ENCODE measurements around the gene RANBP10. TPM values are rescaled to one million over a fixed set of nuclear protein-coding genes. Genes with fewer than 3 reads are reported as not detected.
"Not testable (repeated sequence)": the region's sequence is repeated elsewhere in the genome, so short reads cannot be mapped to it uniquely, and the experiment has no call there.

The RANBP10 gene
- total RNA-seq, result 5.7 and 7.0 TPM in 2 replicates

GRCh38 chr16:67806428-67807147 is at the start of gene RANBP10, which contains the start of gene TSNAXIP1:
TSS of gene RANBP10 (minus strand) at chr16:67806560. CDS start at chr16:67806536, 24 bp downstream.
TSS of gene TSNAXIP1 (plus strand) at chr16:67806889. CDS start at chr16:67807150, 261 bp downstream.
- peak; percentile 98 for DNase-seq (ENCODE audit: low read depth, low spot score)

GRCh38 chr16:67855789-67856188 is 49.4 kb upstream of the RANBP10 start:
- DNase-seq (ENCODE audit: low read depth, low spot score), result no peak

GRCh38 chr16:67853670-67854069 is 47.3 kb upstream of the RANBP10 start:
- DNase-seq (ENCODE audit: low read depth, low spot score), result no peak

DNA sequence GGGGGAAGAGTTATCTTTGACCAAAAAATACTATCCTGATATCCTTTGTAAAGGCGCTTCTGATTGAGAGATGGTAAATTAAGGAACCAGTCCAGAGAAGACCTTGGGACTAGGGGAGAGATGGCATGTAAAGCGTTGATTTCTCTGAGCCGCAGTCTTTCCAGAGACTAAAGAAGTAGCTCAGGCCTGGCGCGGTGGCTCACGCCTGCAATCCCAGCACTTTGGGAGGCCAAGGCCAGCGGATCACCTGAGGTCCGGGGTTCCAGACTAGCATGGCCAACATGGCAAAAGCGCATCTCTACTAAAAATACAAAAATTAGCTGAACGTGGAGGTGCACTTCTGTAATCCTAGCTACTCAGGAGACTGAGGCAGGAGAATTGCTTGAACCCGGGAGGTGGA is 41.8 kb upstream of the RANBP10 start:
- no peak for DNase-seq (ENCODE audit: low read depth, low spot score)

GRCh38 chr16:67847064-67847861 is 40.9 kb upstream of the RANBP10 start, which contains the start of gene CENPT:
TSS of gene CENPT (minus strand) at chr16:67847693. CDS start at chr16:67833859, 13,834 bp downstream.
- DNase-seq (ENCODE audit: low read depth, low spot score), result no peak

DNA sequence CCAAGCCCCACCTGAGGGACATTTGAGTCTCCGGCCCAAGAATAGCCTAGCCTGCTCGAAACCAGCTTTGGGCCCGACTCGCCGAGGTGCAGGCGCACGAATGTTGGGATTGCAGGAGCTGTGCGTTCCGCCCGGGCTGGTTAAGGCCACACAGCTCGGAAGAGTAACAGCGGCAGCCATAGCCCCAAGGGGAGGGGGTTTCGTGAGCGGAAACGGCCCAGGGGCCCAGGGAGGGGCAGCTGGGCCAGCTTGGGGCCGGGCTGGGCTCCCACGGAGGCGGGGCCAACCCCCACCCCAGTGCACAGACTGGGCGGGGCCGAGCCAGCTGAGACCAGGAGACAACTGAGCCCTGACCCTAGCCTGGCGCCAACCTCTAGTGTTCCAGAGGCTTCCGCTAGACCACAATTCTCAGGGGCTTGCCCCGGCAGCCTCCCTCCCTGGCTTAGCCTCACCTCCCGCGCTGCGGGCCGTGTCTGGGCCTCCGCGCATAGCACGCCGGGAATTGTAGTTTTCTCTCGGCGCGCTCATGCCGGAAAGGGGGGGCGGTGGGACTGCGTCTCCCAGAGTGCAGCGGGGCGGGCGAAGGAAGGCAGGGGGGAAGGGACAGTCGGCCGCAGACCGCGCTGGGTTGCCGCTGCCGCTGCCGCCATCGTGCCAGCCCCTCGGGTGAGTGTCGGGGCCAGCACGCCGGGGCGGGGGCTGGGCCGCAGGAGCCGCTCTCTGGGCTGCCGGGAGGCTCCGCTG is 40.1 kb upstream of the RANBP10 start, which contains the start of gene NUTF2:
Gene NUTF2 (plus strand): TSS at position 614 of the 744 bp plus-strand sequence. CDS start 18,198 bp downstream, outside the sequence.
- peak; percentile 63 for DNase-seq (ENCODE audit: low read depth, low spot score)

GRCh38 chr16:67846063-67846319 is 39.6 kb upstream of the RANBP10 start:
- no peak for DNase-seq (ENCODE audit: low read depth, low spot score)

GRCh38 chr16:67845291-67846062 is 39.1 kb upstream of the RANBP10 start:
- DNase-seq (ENCODE audit: low read depth, low spot score), result no peak

DNA sequence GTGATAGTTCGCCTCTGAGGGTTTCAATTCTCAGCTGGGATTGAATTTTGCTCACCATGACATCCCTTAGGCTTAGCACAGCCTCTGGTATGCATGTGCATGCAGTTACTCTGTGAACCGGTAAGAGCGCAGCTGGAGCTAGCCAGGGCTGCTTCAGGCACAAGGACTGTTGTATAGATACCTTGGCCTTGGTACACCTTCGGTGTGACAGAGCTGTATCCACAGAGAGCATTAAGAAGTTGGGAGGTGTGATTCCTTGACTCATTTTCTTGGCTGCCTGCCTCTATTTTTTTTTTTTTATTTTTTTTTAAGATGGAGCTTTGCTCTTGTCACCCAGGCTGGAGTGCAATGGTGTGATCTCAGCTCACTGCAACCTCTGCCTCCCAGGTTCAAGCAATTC is 38.1 kb upstream of the RANBP10 start:
- DNase-seq (ENCODE audit: low read depth, low spot score), result no peak

GRCh38 chr16:67843343-67843765 is 37.0 kb upstream of the RANBP10 start:
- DNase-seq (ENCODE audit: low read depth, low spot score), result no peak

DNA sequence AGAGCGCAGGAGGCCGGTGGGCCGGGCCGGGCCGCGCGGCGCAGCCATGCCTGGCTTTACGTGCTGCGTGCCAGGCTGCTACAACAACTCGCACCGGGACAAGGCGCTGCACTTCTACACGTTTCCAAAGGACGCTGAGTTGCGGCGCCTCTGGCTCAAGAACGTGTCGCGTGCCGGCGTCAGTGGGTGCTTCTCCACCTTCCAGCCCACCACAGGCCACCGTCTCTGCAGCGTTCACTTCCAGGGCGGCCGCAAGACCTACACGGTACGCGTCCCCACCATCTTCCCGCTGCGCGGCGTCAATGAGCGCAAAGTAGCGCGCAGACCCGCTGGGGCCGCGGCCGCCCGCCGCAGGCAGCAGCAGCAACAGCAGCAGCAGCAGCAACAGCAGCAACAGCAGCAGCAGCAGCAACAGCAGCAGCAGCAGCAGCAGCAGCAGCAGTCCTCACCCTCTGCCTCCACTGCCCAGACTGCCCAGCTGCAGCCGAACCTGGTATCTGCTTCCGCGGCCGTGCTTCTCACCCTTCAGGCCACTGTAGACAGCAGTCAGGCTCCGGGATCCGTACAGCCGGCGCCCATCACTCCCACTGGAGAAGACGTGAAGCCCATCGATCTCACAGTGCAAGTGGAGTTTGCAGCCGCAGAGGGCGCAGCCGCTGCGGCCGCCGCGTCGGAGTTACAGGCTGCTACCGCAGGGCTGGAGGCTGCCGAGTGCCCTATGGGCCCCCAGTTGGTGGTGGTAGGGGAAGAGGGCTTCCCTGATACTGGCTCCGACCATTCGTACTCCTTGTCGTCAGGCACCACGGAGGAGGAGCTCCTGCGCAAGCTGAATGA is 36.4 kb upstream of the RANBP10 start:
- DNase-seq (ENCODE audit: low read depth, low spot score), result no peak

- peak; percentile 77 for DNase-seq (ENCODE audit: low read depth, low spot score)
Measured at GRCh38 chr16:67841816-67842508, 35.6 kb upstream of the RANBP10 start, which contains the start of gene THAP11. TSS of gene THAP11 (plus strand) at chr16:67842320. CDS start at chr16:67842555, 235 bp downstream.

DNA sequence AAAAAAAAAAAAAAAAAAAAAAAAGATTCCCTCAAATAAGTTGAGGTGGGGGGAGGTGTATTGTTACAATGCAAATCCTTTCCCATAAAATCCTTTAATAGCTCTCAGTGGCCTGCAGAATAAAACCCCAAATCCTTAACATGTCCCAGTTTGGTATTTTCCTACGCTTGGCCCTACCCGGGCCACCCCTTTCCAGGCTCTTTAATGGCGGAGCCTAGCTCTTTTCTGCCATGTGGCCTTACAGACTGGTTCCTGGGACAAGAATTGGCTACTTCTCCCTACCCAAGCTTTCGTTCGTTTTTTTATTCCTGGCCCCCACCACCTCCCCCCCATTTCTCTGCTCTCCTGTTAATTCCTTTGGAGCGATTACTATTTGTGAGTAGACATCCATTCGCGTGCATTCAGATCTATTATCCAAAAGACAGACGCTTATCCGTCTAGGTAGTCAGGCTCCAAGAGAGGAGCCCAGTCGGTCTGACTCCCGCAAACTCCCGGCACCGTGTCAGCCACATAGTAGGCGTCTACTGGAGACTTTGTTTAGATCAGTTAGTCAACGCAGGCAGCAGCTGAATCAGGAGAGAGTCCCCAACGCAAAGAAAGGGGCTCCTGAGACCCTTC is 34.9 kb upstream of the RANBP10 start:
- no peak for DNase-seq (ENCODE audit: low read depth, low spot score)

- no peak for DNase-seq (ENCODE audit: low read depth, low spot score)
Measured at GRCh38 chr16:67837811-67838210, 31.5 kb upstream of the RANBP10 start.

- not testable (repeated sequence) for DNase-seq (ENCODE audit: low read depth, low spot score)
Measured at GRCh38 chr16:67837190-67837589, 30.8 kb upstream of the RANBP10 start.

- no peak for DNase-seq (ENCODE audit: low read depth, low spot score)
Measured at GRCh38 chr16:67834242-67834614, 27.9 kb upstream of the RANBP10 start.

DNA sequence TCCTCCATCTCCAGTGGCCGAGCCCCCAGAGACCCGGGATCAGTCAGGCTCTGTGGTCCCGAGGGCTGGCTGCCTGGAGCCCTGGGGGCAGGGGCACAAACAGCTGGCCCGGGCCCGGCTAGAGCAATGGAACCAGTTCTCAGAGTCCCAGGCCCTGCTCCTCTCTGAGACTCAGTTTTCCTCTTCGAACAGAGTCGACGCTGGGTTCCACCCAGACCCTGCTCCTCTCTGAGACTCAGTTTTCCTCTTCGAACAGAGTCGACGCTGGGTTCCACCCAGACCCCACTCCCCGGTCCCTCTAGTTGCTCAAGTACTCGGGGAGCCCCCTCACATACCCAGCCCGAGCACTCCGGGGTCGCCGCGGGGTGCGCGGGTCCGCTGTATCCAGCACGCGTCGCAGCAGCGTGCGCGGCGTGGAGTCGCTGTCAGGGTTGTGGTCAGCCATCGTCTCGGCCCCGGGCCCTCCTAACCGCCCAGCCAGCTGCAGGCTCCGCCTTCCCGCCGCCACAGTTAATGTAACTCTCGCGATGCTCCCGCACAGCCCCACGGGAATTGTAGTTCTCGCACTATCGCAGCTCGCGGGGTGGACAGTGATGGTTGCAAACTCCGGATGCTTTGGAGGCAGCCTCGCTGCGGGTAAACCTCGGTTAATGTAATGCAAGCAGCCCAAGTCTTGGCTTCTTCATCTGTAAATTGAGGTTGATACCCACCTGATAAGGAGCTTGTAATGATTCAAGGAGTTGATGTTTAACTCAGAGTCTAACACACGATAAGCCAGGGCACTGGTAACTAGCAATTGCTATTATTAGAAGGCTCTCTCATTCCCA is 27.3 kb upstream of the RANBP10 start:
- DNase-seq (ENCODE audit: low read depth, low spot score), result no peak

DNA sequence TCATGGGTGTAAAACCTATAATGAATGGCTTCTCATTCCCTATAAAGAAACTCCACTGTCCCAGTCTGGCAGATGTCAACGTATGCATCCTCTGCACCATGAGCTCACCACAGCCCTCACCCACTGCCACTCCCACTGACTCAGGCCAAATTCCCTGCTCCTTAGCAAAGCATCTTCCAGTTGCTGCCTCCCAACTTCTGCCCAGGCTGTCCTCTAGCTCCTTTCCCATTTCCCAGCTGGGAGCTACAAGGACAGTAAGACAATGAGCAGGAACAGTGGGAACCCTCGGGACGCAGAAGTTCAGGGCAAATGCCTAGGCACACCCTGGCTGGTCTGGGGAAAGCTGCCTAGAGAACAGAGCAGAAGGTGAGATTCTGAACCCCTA is 26.7 kb upstream of the RANBP10 start:
- DNase-seq (ENCODE audit: low read depth, low spot score), result no peak
